SK-N-SH (cell line): ENCODE results near the gene LGR6. TPM values are rescaled to one million over a fixed set of nuclear protein-coding genes. Genes with fewer than 3 reads are reported as not detected.
A peak's percentile ranks its signal among the peaks of the same experiment; 100 is the strongest.

Source experiments
- CTCF ChIA-PET: fragments of 300-600, 350-600 bp; formaldehyde crosslinking; extraction: SDS; loops from one replicate; lab custom pipeline; 2021; lab: Yijun Ruan, JAX
- POLR2A ChIA-PET: fragments of 350-600 bp; sonication (Branson Sonifier 250); formaldehyde crosslinking; extraction: SDS; loops from one replicate; lab custom pipeline; 2020; ENCODE audit warnings: antibody characterized with exemption, inconsistent platforms; lab: Yijun Ruan, JAX
- DNase-seq: peaks from one replicate; pipeline ENCODE4 v3.0.0; 2012
- H2AFZ ChIP-seq: fragments of 200-600 bp; sonication (generic); 2 replicates; pipeline ENCODE4 v1.8.1; 2016; ENCODE audit warnings: antibody characterized with exemption, mild to moderate bottlenecking, low read depth
- H3F3A ChIP-seq: fragments of 200-600 bp; sonication (generic); replicated peaks from 2 replicates; pipeline ENCODE3; 2016; ENCODE audit warnings: antibody characterized with exemption, mild to moderate bottlenecking; ENCODE audit not compliant: insufficient read depth
- H3K27ac ChIP-seq, 2 experiments: fragments of 200-500 bp in 1 of 2; fragments of 200-600 bp in 1 of 2; sonication (Bioruptor generic) in 1 of 2; sonication (generic), shearing (Covaris generic) in 1 of 2; 2 replicates each; pipeline versions ENCODE4 v1.5.1 to v1.6.1; 2014 to 2016; ENCODE audit warnings: low read depth in 2 of 2, inconsistent platforms in 1 of 2, low read length in 1 of 2, mild to moderate bottlenecking in 1 of 2, mixed read lengths in 1 of 2
- H3K27me3 ChIP-seq: fragments of 200-600 bp; sonication (generic), shearing (Covaris generic); 2 replicates; pipeline ENCODE4 v1.6.1; 2016; ENCODE audit warnings: mixed run types; ENCODE audit not compliant: insufficient read depth
- H3K36me3 ChIP-seq, 2 experiments: fragments of 200-500 bp in 1 of 2; fragments of 200-600 bp in 1 of 2; sonication (Bioruptor generic) in 1 of 2; sonication (generic) in 1 of 2; replicated peaks in 1 of 2; 2 replicates each; pipeline versions ENCODE3 to v1.5.1; 2014 to 2016; ENCODE audit warnings: low read length in 1 of 2, mild to moderate bottlenecking in 1 of 2; ENCODE audit not compliant: insufficient read depth in 2 of 2, control insufficient read depth in 1 of 2
- H3K4me1 ChIP-seq, 2 experiments: fragments of 200-500 bp in 1 of 2; fragments of 200-600 bp in 1 of 2; sonication (Bioruptor generic) in 1 of 2; sonication (generic), shearing (Covaris generic) in 1 of 2; 2 replicates each; pipeline versions ENCODE4 v1.5.1 to v1.6.1; 2014 to 2016; ENCODE audit warnings: low read depth in 1 of 2, low read length in 1 of 2, mixed run types in 1 of 2; ENCODE audit not compliant: insufficient read depth in 2 of 2, control insufficient read depth in 1 of 2
- H3K4me2 ChIP-seq: fragments of 200-600 bp; sonication (generic), shearing (Covaris generic); 2 replicates; pipeline ENCODE4 v1.6.1; 2017; ENCODE audit warnings: mixed run types
- H3K4me3 ChIP-seq, 2 experiments: fragments of 200-500 bp in 1 of 2; fragments of 200-600 bp in 1 of 2; sonication (Bioruptor generic) in 1 of 2; sonication (generic), shearing (Covaris generic) in 1 of 2; 2 replicates each; pipeline versions ENCODE4 v1.5.1 to v1.8.1; 2014 to 2016; ENCODE audit warnings: low read depth in 2 of 2, inconsistent platforms in 1 of 2, low read length in 1 of 2, mild to moderate bottlenecking in 1 of 2, mixed read lengths in 1 of 2, moderate library complexity in 1 of 2
- H3K79me2 ChIP-seq: fragments of 200-600 bp; sonication (generic); 2 replicates; pipeline ENCODE4 v1.8.1; 2017; ENCODE audit warnings: mild to moderate bottlenecking; ENCODE audit not compliant: insufficient read depth
- H3K9ac ChIP-seq: fragments of 200-600 bp; sonication (generic); 2 replicates; pipeline ENCODE4 v1.6.1; 2017; ENCODE audit warnings: mixed run types
- H3K9me2 ChIP-seq: fragments of 200-600 bp; sonication (generic); 2 replicates; pipeline ENCODE4 v1.6.1; 2017; ENCODE audit warnings: mixed run types
- H3K9me3 ChIP-seq: fragments of 200-600 bp; sonication (generic); 2 replicates; pipeline ENCODE4 v1.6.1; 2017; ENCODE audit warnings: mixed run types, mild to moderate bottlenecking, moderate library complexity
- H4K20me1 ChIP-seq: fragments of 200-600 bp; sonication (generic); 2 replicates; pipeline ENCODE4 v1.6.1; 2017; ENCODE audit warnings: mild to moderate bottlenecking, mixed run types; ENCODE audit not compliant: insufficient read depth
- CHD2 ChIP-seq: fragments of 150-350 bp; IDR thresholded peaks from 2 replicates; pipeline ENCODE4 v1.6.1; 2018; ENCODE audit warnings: low read length; ENCODE audit not compliant: partially characterized antibody
- CTCF ChIP-seq: fragments of 200-600 bp; sonication (generic); IDR thresholded peaks from 2 replicates; pipeline ENCODE4 v1.6.1; 2017; ENCODE audit warnings: antibody characterized with exemption, mild to moderate bottlenecking, moderate library complexity
- EZH2phosphoT487 ChIP-seq: fragments of 200-600 bp; sonication (generic); IDR thresholded peaks from 2 replicates; pipeline ENCODE4 v1.6.1; 2017; ENCODE audit warnings: low read depth, mixed run types, mild to moderate bottlenecking, antibody characterized with exemption, moderate library complexity, borderline replicate concordance
- FOSL2 ChIP-seq: IDR thresholded peaks from 2 replicates; pipeline ENCODE4 v1.4.0; 2012; ENCODE audit warnings: low read depth, mild to moderate bottlenecking, moderate library complexity, borderline replicate concordance
- FOXJ3 ChIP-seq: sonication (generic); formaldehyde crosslinking; IDR thresholded peaks from 2 replicates; pipeline ENCODE4 v1.5.1; 2020; ENCODE audit warnings: mild to moderate bottlenecking, missing genetic modification reagents
- FOXM1 ChIP-seq: IDR thresholded peaks from 2 replicates; pipeline ENCODE4 v1.4.0; 2012; ENCODE audit warnings: low read depth, mild to moderate bottlenecking
- GABPA ChIP-seq: IDR thresholded peaks from 2 replicates; pipeline ENCODE4 v1.4.0; 2012; ENCODE audit warnings: low read depth, mild to moderate bottlenecking
- GATA2 ChIP-seq: sonication (generic); formaldehyde crosslinking; IDR thresholded peaks from 2 replicates; pipeline ENCODE4 v1.5.0; 2020; ENCODE audit warnings: mild to moderate bottlenecking, missing genetic modification reagents
- IRF3 ChIP-seq: fragments of 150-350 bp; IDR thresholded peaks from 2 replicates; pipeline ENCODE4 v1.6.1; 2016; ENCODE audit warnings: mild to moderate bottlenecking, low read depth, low read length
- MXI1 ChIP-seq: IDR thresholded peaks from 2 replicates; pipeline ENCODE4 v1.6.1; 2012; ENCODE audit warnings: mild to moderate bottlenecking, low read depth, low read length, improper control_type of control experiment
- NFIC ChIP-seq: IDR thresholded peaks from 2 replicates; pipeline ENCODE4 v1.4.0; 2012; ENCODE audit warnings: borderline replicate concordance
- RFX5 ChIP-seq: IDR thresholded peaks from 2 replicates; pipeline ENCODE4 v1.6.1; 2012; ENCODE audit warnings: mild to moderate bottlenecking, improper control_type of control experiment, low read length
- SIN3A ChIP-seq: IDR thresholded peaks from 2 replicates; pipeline ENCODE4 v1.6.1; 2012; ENCODE audit warnings: low read depth, mild to moderate bottlenecking, low read length, moderate library complexity, borderline replicate concordance
- TAF1 ChIP-seq: IDR thresholded peaks from 2 replicates; pipeline ENCODE4 v1.6.1; 2012; ENCODE audit warnings: low read depth, mild to moderate bottlenecking, low read length, moderate library complexity, borderline replicate concordance
- YY1 ChIP-seq: IDR thresholded peaks from 2 replicates; pipeline ENCODE4 v1.4.0; 2012; ENCODE audit warnings: low read depth, mild to moderate bottlenecking
- WGBS: methylation state at CpG from one replicate; pipeline ENCODE4 v1.1.6; 2017; ENCODE audit warnings: low lambda C conversion rate; 5-methylcytosine and 5-hydroxymethylcytosine counted together
- polyA plus RNA-seq, 3 experiments: library from polyadenylated mRNA; depleted of rRNA; stranded (reverse); fragments of >200 nt; gene quantifications; 2 replicates each; pipeline ENCODE4 v1.2.3, GENCODE V29; 2012

The LGR6 gene
- polyA plus RNA-seq, 1 of the 3 experiments (the other 2 are of a cell fraction), result 0.03 TPM

GRCh38 chr1:202204065-202204464, 10.5 kb downstream of the LGR6 start:
- H3F3A ChIP-seq, result peaks cover 4% of the 10 kb centered on the region
- CTCF ChIA-PET, result interaction anchor here (2.1 to 2.4 kb wide), 2 partner anchors 11 to 111 kb away, joined by 13 to 16 read pairs; partner anchors contain the start of gene LGR6
- TF ChIP-seq FOXM1, result no peak
- TF ChIP-seq MXI1, result no peak
- no peak for TF ChIP-seq EZH2phosphoT487
- no peak for TF ChIP-seq FOSL2
- no peak for TF ChIP-seq YY1
- TF ChIP-seq CHD2, result no peak
- no peak for TF ChIP-seq FOXJ3
- TF ChIP-seq GABPA, result no peak
- TF ChIP-seq TAF1, result no peak
- TF ChIP-seq NFIC, result no peak
- no peak for TF ChIP-seq IRF3
- no peak for TF ChIP-seq GATA2 (CRISPR knock-in tag)
- no peak for TF ChIP-seq SIN3A
- POLR2A ChIA-PET, result no interaction called here
- H2AFZ ChIP-seq, result no peak overlapping the region
- no peak overlapping the region for H3K27ac ChIP-seq
- H3K4me3 ChIP-seq, result no peak overlapping the region
- H3K9ac ChIP-seq, result no peak overlapping the region
- H3K27me3 ChIP-seq, result no peaks in the 10 kb centered on the region
- 0% methylated on average over 1 of the region's 1 CpG for WGBS
- H3K9me2 ChIP-seq, result no peaks in the 10 kb centered on the region
- no peaks in the 10 kb centered on the region for H3K79me2 ChIP-seq
- no peaks in the 10 kb centered on the region for H3K9me3 ChIP-seq
- H3K4me1 ChIP-seq, result peaks cover 0 to 2% of the 10 kb centered on the region in 2 experiments; a peak in 1 of 4 replicates
- H3K36me3 ChIP-seq, result no peaks in the 10 kb centered on the region
- H3K4me2 ChIP-seq, result no peak overlapping the region
- DNase-seq, result no peak
- H4K20me1 ChIP-seq, result no peaks in the 10 kb centered on the region

- ChIA-PET CTCF (interaction anchor here (0.7 to 3.0 kb wide), 5 partner anchors 13 to 111 kb away, joined by 3 to 11 read pairs (median 4); partner anchors contain the start of gene LGR6), POLR2A (no interaction called here)
- no peaks in the 10 kb centered on the region for H3K79me2 ChIP-seq
- H3K4me1 ChIP-seq, result peaks cover 0 to 2% of the 10 kb centered on the region in 2 experiments; a peak in 1 of 4 replicates
- H3K4me3 ChIP-seq, result no peak overlapping the region
- no peaks in the 10 kb centered on the region for H3K9me3 ChIP-seq
- no peaks in the 10 kb centered on the region; the same call in 1 of the 2 replicates for H3K27me3 ChIP-seq
- TF ChIP-seq RFX5, result no peak
- peak; percentile 35; the same call in 1 of the 2 replicates for TF ChIP-seq CTCF
- WGBS, result 62% methylated on average over 5 of the region's 5 CpGs
- H4K20me1 ChIP-seq, result no peaks in the 10 kb centered on the region
- peaks cover 4% of the 10 kb centered on the region for H3F3A ChIP-seq
- DNase-seq, result no peak
- no peak overlapping the region for H3K9ac ChIP-seq
- no peaks in the 10 kb centered on the region for H3K36me3 ChIP-seq
- H3K4me2 ChIP-seq, result no peak overlapping the region
- no peak overlapping the region for H3K27ac ChIP-seq
- no peak overlapping the region for H2AFZ ChIP-seq
- no peaks in the 10 kb centered on the region for H3K9me2 ChIP-seq
Measured at GRCh38 chr1:202205523-202206190, 12.1 kb downstream of the LGR6 start.
